T follicular helper cell (primary cell): ENCODE results near the gene STXBP5.

ENCODE experiments used
- DNase-seq: peaks from one replicate; pipeline ENCODE4 v3.0.0-alpha.2; 2020; ENCODE audit warnings: low read depth

STXBP5 gene

GRCh38 chr6:147381712-147382111 is 177.5 kb downstream of the STXBP5 start:
- no peak for DNase-seq

GRCh38 chr6:147382945-147383554 is 178.8 kb downstream of the STXBP5 start:
- no peak for DNase-seq

DNA sequence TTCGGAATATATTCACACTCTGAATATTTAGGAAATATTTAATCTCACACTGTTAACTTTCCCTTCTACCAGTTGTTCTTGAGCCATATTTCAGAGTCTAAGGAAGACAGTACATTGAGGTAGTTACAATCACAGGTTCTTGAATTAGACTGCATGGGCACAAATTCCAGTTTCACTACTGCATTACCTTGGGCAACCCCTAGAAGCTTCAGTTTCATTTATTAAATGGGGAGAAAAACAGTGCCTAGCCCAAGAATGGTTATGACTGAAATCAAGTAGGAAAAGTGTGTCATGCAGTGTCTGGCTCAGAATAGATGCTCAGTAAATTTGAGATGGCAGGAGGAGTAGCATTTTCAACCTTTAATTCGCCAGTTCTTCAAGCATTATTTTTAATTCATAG is 179.8 kb downstream of the STXBP5 start:
- no peak for DNase-seq

- no peak for DNase-seq
These were observed 180.8 kb downstream of the STXBP5 start for GRCh38 chr6:147384737-147385710.

DNA sequence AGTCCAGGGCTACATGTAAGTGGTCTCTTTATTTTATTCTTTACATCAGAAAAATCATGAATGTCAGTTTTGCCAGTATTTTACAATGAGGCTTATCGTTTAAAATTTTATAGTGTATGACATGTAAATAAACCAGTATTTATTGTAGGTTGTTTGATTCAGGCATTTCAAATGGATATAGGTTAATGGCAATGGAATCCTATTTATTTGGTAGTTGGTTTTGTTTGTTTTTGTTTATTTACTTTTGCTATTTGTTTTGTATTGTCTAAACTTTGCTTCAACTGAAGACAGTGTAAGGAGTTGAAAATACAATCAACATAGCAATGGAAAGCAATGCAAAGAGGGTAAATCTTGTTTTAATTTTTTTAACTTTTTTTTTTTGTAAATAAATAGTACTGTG is 185.2 kb downstream of the STXBP5 start:
- DNase-seq: no peak

DNA sequence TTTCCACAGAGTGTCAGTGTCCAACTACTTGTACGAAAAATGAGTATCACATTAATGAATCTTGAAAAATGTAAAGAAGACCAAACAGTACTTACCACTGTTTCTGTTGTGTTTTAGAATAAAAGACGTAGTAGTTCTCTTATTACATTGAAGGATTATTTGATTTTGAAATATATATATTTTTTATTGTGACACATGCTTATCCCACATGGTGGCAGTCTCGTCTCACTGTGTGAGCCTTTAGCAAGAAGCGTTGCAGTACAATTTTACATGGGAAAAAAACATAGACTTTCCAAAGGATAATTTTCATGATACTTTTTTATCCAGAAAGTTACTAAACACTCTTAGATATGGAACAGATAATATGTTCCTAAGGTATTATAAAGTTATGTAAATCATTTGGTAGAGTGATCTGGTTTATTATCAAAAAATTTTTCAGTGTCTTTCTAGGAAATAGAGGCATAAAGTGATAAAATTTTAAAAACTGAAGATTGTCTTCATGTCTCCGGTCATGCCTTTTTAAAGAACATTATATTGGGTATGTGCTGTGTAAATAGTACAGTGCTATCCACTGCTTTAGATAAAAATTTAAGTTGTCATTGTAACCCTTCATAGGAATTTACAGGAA is 186.8 kb downstream of the STXBP5 start:
- no peak for DNase-seq

DNA sequence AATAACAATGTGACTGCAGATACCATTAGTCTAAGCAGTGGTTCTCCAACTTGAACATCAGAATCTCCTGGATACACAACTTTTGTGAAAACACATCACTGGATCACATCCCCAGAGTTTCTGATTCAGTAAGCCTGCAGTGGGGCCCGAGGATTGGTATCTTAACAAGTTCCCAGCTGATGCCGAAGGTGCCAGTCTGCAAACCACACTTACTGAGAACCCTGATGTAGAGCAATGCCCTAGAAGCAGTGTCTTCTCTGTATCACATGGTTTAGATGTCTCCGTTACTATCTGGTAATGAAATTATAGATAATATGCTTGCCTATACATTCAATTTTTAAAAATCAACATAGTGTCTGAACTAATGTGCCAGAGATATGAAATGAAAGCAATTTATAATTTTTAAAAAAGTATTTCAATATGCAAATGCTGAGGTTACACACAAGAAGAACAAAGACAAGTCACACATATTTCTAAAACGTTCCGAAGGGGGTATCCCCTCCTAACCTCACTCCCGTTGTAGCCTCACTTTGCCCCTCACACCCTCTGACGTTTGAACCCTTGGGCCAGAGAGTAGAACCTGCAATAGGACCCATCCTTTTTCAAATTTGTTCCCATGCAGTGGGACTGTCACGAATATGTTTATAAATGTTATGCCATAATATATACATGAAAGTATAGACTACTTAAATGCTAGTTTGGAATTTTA is 188.9 kb downstream of the STXBP5 start:
- DNase-seq: no peak

DNA sequence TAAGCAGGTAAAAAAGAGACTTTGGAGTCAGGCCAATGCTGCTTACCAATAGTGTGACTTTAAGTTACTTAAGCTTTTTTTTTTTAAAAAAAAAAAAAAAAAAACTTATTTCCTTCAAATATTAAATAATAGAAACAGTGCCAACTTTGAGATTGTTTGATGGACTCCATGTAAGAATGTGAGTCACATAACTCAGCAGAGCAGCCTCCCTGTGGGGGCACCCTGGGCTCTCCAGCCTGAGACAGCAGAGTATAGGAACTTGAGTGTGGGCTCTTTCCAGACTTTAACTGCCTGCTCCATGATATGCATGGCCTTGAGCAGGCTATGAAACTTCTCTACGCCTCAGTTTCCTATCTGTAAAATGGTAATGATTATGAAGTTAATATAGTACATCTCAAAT is 190.9 kb downstream of the STXBP5 start:
- no peak for DNase-seq

GRCh38 chr6:147397306-147397705 is 193.1 kb downstream of the STXBP5 start:
- DNase-seq: no peak

- no peak for DNase-seq
These were observed 196.8 kb downstream of the STXBP5 start for GRCh38 chr6:147400968-147401367.

DNA sequence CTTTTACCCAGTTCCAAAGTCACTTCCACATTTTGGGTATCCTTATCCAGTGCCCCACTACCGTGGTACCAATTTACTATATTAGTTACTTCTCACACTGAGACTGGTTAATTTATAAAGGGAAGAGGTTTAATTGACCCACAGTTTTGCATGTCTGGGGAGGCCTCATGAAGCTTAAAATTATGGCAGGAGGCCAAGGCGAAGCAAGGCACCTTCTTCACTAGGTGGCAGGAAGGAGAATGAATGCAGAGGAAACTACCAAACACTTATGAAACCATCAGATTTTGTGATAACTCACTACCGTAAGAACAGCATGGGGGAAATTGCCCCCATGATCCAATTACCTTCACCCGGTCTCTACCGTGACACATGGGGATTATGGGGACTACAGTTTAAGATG is 197.6 kb downstream of the STXBP5 start:
- DNase-seq: no peak

GRCh38 chr6:147406783-147407182 is 202.6 kb downstream of the STXBP5 start:
- DNase-seq: no peak

DNA sequence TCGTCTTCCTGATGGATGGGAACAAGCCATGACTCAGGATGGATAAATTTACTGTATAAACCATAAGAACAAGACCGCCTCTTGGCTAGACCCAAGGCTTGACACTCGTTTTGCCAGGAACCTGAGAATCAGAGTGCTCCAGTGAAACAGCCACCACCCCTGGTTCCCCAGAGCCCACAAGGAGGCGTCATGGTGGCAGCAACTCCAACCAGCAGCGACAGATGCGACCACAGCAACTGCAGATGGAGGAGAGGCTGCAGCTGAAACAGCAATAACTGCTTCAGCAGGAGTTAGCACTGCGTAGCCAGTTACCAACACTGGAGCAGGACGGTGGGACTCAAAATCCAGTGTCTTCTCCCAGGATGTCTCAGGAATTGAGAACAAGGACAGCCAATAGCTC is 203.4 kb downstream of the STXBP5 start:
- DNase-seq: no peak

DNA sequence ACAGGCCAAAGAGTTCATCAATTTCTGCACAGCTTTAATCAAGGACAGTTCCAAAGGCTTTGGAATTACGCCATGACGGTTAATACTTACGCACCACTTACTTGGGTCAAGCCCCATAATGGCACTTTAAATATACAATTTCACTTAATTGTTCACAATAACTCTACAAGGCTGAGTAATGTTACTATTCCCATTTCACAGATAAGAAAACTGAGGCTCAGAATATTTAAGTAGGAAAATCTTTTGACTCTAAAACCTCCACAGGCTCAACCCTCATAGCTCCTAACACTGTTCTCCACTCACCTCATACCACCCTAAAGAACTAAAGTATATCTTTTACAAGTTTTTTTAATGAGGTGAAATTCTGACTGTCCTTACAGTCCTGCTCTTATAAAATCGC is 212.4 kb downstream of the STXBP5 start:
- DNase-seq: no peak

- no peak for DNase-seq
These were observed 213.7 kb downstream of the STXBP5 start for GRCh38 chr6:147417954-147418353.

GRCh38 chr6:147418523-147418922 is 214.3 kb downstream of the STXBP5 start:
- DNase-seq: no peak

DNA sequence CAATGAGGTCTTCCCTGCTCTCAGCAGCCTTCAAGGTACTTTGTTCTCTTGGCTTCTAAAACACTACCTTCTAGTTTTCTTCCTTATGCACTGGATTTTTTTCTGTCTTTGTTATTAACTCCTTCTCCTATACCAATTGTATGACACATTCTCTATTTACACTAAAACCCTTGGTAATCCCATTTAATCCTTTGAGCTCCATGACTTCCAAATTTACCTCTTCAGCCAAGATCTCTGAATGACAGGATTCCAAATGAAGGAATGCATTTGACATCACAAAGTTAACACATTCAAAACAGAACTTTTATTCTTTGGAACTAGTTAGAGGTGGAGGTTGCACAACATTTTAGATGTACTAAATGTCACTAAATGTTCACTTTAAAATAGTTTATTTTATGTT is 217.7 kb downstream of the STXBP5 start:
- no peak for DNase-seq

- DNase-seq: no peak
These were observed 218.9 kb downstream of the STXBP5 start for GRCh38 chr6:147423111-147423510.

- no peak for DNase-seq
These were observed 225.6 kb downstream of the STXBP5 start for GRCh38 chr6:147429794-147430193.

DNA sequence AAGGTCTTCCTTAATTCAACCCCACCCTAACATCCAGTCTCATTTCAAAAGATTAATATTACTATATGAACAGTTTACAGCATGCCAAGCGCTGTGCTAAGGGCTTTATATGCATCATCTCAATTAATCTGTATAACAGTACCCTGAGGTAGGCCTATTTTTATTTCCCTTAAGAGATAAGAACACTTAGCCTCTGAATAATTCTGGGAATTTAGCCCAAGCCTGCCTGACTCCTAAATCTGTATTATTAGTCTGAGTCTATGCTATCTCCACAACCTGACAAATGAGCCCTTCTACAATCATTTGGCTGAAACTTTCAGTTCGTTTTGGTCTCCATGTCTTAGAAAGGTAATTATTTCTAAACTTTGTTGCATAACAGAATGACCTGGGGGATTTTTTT is 226.6 kb downstream of the STXBP5 start:
- DNase-seq: no peak

GRCh38 chr6:147434076-147434475 is 229.9 kb downstream of the STXBP5 start:
- DNase-seq: no peak

- no peak for DNase-seq
These were observed 230.3 kb downstream of the STXBP5 start for GRCh38 chr6:147434516-147434915.
